Tibial artery (tissue), 4 donors: ENCODE measurements around the gene MROH7.

Source experiments
- DNase-seq, 2 donors: peaks; one replicate each; pipeline ENCODE4 v3.0.0-alpha.2; 2019
- H3K27ac ChIP-seq, 2 donors: fragments of 200-600 bp; sonication (generic) in 1 of 2; 1 replicate in 1 of 2; 2 replicates in 1 of 2; pipeline ENCODE4 v1.5.1; 2018 to 2019; ENCODE audit warnings: mild to moderate bottlenecking in 1 of 2
- H3K27me3 ChIP-seq, 2 donors: fragments of 200-600 bp; sonication (generic) in 1 of 2; one replicate each; pipeline versions ENCODE4 v1.5.1 to v1.6.0; 2016 to 2019
- H3K36me3 ChIP-seq, 3 donors: fragments of 200-600 bp; sonication (generic) in 2 of 3; one replicate each; pipeline ENCODE4 v1.5.1; 2016 to 2019; ENCODE audit warnings: mild to moderate bottlenecking in 2 of 3
- H3K4me1 ChIP-seq, 4 donors: fragments of 200-600 bp; sonication (generic) in 2 of 4; 1 replicate in 3 of 4; 2 replicates in 1 of 4; pipeline ENCODE4 v1.5.1; 2016 to 2019
- H3K4me3 ChIP-seq, 2 donors: fragments of 200-600 bp; sonication (generic) in 1 of 2; 1 replicate in 1 of 2; 2 replicates in 1 of 2; pipeline ENCODE4 v1.5.1; 2018 to 2019; ENCODE audit warnings: mild to moderate bottlenecking in 2 of 2
- H3K9me3 ChIP-seq, 3 donors: fragments of 200-600 bp; sonication (generic) in 1 of 3; one replicate each; pipeline ENCODE4 v1.5.1; 2016 to 2019
- intact Hi-C: fragments of 100-400 bp; cut with DNase I; formaldehyde crosslinking; loops from one replicate; pipeline ENCODE4 v1.15.0; 2023; ENCODE audit warnings: low total_unique reads
- TF ChIP-seq, protein P1 (sequence below), 2 experiments: fragments of 200-600 bp in 1 of 2; fragments of 450-650 bp in 1 of 2; IDR thresholded peaks; one replicate each; pipeline ENCODE4 v1.5.1; 2017 to 2019; ENCODE audit warnings: antibody characterized with exemption in 2 of 2, mild to moderate bottlenecking in 1 of 2, moderate library complexity in 1 of 2

MROH7 gene

DNA sequence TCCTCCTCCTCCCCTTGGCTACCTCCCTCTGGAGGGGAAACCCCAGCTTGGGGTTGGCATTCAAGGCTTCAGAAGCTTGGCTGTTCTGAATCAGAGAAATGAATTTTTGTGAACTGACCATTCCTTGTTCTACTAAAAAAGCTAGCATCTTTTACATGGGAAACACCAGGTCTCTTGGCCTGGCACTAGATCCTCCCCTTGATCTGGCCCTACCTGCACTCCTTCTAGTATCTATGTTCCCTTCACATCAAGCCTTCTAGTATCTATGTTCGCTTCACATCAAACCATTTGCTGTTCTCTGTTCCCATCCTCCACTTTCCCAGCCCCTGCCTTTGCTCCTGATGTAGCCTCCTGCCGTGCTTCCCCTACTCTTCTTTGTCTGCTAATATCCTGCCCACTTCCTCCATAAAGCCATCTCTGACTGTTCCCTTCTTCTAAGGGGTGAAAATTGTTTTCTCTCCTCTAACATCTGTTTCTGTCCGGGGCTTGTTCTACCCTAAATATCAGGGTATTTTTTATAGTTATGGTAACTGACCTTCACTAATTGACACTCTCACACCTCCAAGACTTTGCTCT is 44.0 kb upstream of the MROH7 start:
- Histone ChIP-seq H3K27me3 (no peaks in the 10 kb centered on the region), H3K4me3 (no peak overlapping the region), H3K27ac (no peak overlapping the region), H3K36me3 (peaks cover 42 to 88% (median 48%) of the 10 kb centered on the region in 3 donors), H3K9me3 (no peaks in the 10 kb centered on the region), H3K4me1 (no peaks in the 10 kb centered on the region)
- TF ChIP-seq, protein P1, sequence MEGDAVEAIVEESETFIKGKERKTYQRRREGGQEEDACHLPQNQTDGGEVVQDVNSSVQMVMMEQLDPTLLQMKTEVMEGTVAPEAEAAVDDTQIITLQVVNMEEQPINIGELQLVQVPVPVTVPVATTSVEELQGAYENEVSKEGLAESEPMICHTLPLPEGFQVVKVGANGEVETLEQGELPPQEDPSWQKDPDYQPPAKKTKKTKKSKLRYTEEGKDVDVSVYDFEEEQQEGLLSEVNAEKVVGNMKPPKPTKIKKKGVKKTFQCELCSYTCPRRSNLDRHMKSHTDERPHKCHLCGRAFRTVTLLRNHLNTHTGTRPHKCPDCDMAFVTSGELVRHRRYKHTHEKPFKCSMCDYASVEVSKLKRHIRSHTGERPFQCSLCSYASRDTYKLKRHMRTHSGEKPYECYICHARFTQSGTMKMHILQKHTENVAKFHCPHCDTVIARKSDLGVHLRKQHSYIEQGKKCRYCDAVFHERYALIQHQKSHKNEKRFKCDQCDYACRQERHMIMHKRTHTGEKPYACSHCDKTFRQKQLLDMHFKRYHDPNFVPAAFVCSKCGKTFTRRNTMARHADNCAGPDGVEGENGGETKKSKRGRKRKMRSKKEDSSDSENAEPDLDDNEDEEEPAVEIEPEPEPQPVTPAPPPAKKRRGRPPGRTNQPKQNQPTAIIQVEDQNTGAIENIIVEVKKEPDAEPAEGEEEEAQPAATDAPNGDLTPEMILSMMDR (IDR thresholded peaks at IDR 0.05) = no peak
- no peak for DNase-seq
- intact Hi-C loops = no loop called here

DNA sequence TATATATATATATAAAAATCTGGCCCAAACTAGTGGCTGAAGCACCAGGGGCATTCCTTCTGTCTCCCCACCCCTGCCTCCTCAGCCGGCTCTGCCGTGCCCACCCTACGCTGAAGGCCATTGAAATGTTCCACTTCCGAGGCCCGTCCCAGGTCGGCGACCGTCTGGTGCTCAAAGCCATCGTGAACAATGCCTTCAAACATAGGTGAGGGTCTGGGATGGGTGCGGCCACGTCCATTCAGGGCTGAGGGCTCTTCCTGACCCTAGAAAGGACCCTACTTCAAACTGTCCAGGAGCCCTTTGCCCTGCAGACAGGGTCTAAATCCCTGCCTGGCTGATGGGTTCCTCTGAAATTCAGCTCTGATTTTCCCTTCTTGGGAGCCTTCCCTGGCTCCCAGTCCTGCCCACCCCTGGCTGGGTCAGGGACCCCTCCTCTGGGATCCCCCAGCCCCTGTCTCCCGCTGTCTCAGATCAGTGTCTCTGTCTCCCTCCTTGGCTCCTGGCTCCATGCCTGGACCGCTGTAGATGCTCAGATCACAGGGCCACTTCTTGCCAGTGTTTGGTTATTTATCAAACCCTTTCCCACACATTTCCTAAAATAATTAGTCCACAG is 42.3 kb upstream of the MROH7 start:
- intact Hi-C loops = no loop called here
- Histone ChIP-seq H3K4me1 (no peaks in the 10 kb centered on the region), H3K4me3 (no peak overlapping the region), H3K27me3 (no peaks in the 10 kb centered on the region), H3K27ac (no peak overlapping the region), H3K9me3 (no peaks in the 10 kb centered on the region), H3K36me3 (peaks cover 37 to 83% (median 41%) of the 10 kb centered on the region in 3 donors)
- TF ChIP-seq, protein P1 (IDR thresholded peaks at IDR 0.05) = no peak
- no peak for DNase-seq

DNA sequence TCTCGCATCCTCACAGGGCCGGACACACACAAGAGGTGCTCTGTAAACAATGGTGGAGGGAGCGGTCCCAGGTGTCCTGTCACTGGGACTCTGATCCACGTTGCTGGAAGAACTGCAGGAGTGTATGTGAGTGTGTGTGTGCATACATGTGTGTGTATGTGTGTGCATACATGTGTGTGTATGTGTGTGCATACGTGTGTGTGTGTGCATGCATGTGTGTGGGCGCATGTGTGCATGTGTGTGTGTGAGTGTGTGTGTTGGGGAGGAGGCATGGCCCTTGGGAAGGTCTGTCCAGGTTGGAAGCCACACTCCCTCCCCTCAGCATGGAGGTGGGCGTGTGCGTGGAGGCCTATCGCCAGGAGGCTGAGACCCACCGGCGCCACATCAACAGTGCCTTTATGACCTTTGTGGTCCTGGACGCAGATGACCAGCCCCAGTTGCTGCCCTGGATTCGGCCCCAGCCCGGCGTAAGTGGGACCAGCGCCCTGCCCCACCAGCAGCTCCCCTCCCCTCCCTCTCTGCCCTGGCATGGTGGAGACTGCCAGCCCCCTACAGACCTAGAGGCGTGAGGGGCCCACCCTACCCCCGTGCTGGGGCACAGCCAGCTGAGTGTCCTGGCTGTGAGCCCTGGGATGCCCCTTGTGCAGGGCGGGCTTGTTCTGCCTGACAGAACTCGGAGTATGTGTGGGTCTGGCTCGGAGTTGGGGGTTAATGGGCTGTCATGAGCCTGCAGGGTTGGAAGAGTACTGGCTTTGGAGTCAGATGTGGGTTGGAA is 40.5 kb upstream of the MROH7 start:
- peaks cover 31 to 77% (median 42%) of the 10 kb centered on the region in 3 donors for H3K36me3 ChIP-seq
- DNase-seq = no peak
- no peaks in the 10 kb centered on the region for H3K27me3 ChIP-seq
- intact Hi-C loops = no loop called here
- H3K4me3 ChIP-seq = no peak overlapping the region
- H3K27ac ChIP-seq = no peak overlapping the region
- TF ChIP-seq, protein P1 (IDR thresholded peaks at IDR 0.05) = no peak
- no peaks in the 10 kb centered on the region for H3K4me1 ChIP-seq
- H3K9me3 ChIP-seq = no peaks in the 10 kb centered on the region

DNA sequence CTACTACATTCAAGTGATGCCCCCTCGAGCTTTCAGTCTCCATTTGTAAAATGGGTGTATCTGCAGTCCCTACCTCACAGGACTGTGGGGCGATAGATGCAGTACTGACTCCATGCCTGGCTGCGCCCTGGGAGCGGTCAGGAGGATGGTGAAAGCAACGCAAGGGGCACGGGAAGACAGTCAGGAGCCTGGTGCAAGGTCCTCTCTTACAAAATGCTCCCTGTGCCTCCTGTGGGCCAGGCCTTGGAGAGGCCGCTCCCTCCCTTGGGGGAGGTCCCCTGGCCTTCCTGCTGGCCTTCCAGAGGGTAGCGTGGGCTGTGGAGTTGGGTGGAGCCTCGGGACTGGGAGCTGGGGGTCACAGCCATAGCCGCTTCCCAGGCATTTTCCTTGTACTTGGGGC is 39.9 kb upstream of the MROH7 start:
- Histone ChIP-seq H3K27ac (no peak overlapping the region), H3K4me1 (no peaks in the 10 kb centered on the region), H3K4me3 (no peak overlapping the region), H3K27me3 (no peaks in the 10 kb centered on the region), H3K36me3 (peaks cover 26 to 77% (median 47%) of the 10 kb centered on the region in 3 donors), H3K9me3 (no peaks in the 10 kb centered on the region)
- DNase-seq = no peak
- intact Hi-C loops = no loop called here
- TF ChIP-seq, protein P1 (IDR thresholded peaks at IDR 0.05) = no peak

DNA sequence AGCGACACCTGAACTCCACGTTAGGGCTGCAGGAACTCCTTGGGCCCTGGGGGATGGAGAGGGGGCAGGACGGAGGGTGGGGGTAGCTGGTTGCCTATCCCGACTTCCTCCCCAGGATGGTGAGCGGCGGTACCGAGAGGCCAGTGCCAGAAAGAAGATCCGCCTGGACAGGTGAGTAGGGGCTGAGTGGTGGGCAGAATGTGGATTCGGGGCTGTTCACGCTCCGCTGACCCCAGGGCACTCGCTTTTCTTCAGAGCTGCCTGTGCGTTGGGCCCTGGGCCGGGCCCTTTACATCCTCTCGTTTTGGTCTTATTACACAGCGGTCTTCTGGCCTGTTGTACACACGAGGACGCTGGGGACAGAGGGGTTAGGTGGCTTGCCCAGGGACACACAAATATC is 39.0 kb upstream of the MROH7 start:
- Histone ChIP-seq H3K4me3 (no peak overlapping the region), H3K27ac (no peak overlapping the region), H3K9me3 (no peaks in the 10 kb centered on the region), H3K4me1 (no peaks in the 10 kb centered on the region), H3K36me3 (peaks cover 29 to 78% (median 46%) of the 10 kb centered on the region in 3 donors), H3K27me3 (no peaks in the 10 kb centered on the region)
- TF ChIP-seq, protein P1 (IDR thresholded peaks at IDR 0.05) = no peak
- no peak for DNase-seq
- intact Hi-C loops = no loop called here
